HepG2 (cell line): ENCODE data around the gene CFAP46.

Experiments used
- ASH2L ChIP-seq: fragments of 300-600, 200-600 bp; sonication (generic); IDR thresholded peaks from 2 replicates; pipeline ENCODE4 v1.7.0; 2017; ENCODE audit warnings: low read depth, mild to moderate bottlenecking, moderate library complexity, mixed read lengths, low read length; ENCODE audit not compliant: insufficient read length
- BRCA1 ChIP-seq: sonication (generic); formaldehyde crosslinking; IDR thresholded peaks from 2 replicates; pipeline ENCODE4 v1.4.0; 2020; ENCODE audit warnings: missing genetic modification reagents
- FOXK2 ChIP-seq: fragments of 450-650 bp; IDR thresholded peaks from 2 replicates; pipeline ENCODE4 v1.6.1; 2016
- FOXP1 ChIP-seq, 2 experiments: fragments of 450-650 bp in 1 of 2; IDR thresholded peaks; 2 replicates each; pipeline ENCODE4 v1.6.1; 2017 to 2018; ENCODE audit warnings: antibody characterized with exemption in 1 of 2
- NR2F1 ChIP-seq, 2 experiments: fragments of 450-650 bp in 1 of 2; formaldehyde crosslinking in 1 of 2; IDR thresholded peaks; 2 replicates each; pipeline versions ENCODE4 v1.5.0 to v1.6.1; 2016 to 2020; ENCODE audit warnings: mild to moderate bottlenecking in 1 of 2, missing compliant biosample characterization in 1 of 2, missing genetic modification reagents in 1 of 2, moderate library complexity in 1 of 2
- POLR2AphosphoS5 ChIP-seq: IDR thresholded peaks from 2 replicates; pipeline ENCODE4 v1.6.1; 2012; ENCODE audit warnings: low read depth, low read length
- ZBTB1 ChIP-seq: sonication (generic); formaldehyde crosslinking; IDR thresholded peaks from 2 replicates; pipeline ENCODE4 v1.4.0; 2020; ENCODE audit warnings: missing genetic modification reagents, borderline replicate concordance
- ZNF121 ChIP-seq: sonication (generic); formaldehyde crosslinking; IDR thresholded peaks from 2 replicates; pipeline ENCODE4 v1.5.0; 2020; ENCODE audit warnings: mild to moderate bottlenecking, missing genetic modification reagents
- TF ChIP-seq, protein P1 (sequence below): sonication (generic); formaldehyde crosslinking; IDR thresholded peaks from 2 replicates; pipeline ENCODE4 v1.4.0; 2020; ENCODE audit warnings: mild to moderate bottlenecking, missing genetic modification reagents
- TF ChIP-seq, protein P2 (sequence below): fragments of 450-650 bp; IDR thresholded peaks from 2 replicates; pipeline ENCODE4 v1.6.1; 2017
- TF ChIP-seq, protein P3 (sequence below): sonication (generic); formaldehyde crosslinking; IDR thresholded peaks from 2 replicates; pipeline ENCODE4 v1.4.0; 2020; ENCODE audit warnings: missing genetic modification reagents

DNA sequence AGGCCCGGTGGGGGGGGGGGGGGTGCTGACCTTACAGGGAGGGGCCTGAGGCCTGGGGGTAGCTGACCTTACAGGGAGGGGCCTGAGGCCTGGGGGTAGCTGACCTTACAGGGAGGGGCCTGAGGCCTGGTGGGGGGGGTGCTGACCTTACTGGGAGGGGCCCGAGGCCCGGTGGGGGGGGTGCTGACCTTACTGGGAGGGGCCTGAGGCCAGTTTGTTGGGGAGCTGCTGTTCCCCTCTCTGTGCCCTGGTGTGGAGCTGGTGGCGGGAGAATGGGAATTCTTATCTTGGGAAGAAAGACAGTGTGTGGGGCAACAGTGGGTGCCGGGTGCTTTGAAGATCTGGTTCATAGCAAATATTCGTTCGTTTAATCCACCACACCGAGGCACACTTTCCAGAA, 46.6 kb upstream of the CFAP46 start:
- no peak for TF ChIP-seq POLR2AphosphoS5
- TF ChIP-seq, protein P1, sequence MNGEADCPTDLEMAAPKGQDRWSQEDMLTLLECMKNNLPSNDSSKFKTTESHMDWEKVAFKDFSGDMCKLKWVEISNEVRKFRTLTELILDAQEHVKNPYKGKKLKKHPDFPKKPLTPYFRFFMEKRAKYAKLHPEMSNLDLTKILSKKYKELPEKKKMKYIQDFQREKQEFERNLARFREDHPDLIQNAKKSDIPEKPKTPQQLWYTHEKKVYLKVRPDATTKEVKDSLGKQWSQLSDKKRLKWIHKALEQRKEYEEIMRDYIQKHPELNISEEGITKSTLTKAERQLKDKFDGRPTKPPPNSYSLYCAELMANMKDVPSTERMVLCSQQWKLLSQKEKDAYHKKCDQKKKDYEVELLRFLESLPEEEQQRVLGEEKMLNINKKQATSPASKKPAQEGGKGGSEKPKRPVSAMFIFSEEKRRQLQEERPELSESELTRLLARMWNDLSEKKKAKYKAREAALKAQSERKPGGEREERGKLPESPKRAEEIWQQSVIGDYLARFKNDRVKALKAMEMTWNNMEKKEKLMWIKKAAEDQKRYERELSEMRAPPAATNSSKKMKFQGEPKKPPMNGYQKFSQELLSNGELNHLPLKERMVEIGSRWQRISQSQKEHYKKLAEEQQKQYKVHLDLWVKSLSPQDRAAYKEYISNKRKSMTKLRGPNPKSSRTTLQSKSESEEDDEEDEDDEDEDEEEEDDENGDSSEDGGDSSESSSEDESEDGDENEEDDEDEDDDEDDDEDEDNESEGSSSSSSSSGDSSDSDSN (CRISPR knock-in tag) = no peak
- TF ChIP-seq NR2F1 (CRISPR knock-in tag; IDR thresholded peaks at IDR 0.05) = no peak
- TF ChIP-seq ZNF121 (CRISPR knock-in tag) = no peak
- no peak for TF ChIP-seq FOXP1 (IDR thresholded peaks at IDR 0.05)
- no peak for TF ChIP-seq FOXP1 (CRISPR knock-in tag; IDR thresholded peaks at IDR 0.05)
- TF ChIP-seq, protein P2, sequence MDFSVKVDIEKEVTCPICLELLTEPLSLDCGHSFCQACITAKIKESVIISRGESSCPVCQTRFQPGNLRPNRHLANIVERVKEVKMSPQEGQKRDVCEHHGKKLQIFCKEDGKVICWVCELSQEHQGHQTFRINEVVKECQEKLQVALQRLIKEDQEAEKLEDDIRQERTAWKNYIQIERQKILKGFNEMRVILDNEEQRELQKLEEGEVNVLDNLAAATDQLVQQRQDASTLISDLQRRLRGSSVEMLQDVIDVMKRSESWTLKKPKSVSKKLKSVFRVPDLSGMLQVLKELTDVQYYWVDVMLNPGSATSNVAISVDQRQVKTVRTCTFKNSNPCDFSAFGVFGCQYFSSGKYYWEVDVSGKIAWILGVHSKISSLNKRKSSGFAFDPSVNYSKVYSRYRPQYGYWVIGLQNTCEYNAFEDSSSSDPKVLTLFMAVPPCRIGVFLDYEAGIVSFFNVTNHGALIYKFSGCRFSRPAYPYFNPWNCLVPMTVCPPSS = no peak
- TF ChIP-seq, protein P3, sequence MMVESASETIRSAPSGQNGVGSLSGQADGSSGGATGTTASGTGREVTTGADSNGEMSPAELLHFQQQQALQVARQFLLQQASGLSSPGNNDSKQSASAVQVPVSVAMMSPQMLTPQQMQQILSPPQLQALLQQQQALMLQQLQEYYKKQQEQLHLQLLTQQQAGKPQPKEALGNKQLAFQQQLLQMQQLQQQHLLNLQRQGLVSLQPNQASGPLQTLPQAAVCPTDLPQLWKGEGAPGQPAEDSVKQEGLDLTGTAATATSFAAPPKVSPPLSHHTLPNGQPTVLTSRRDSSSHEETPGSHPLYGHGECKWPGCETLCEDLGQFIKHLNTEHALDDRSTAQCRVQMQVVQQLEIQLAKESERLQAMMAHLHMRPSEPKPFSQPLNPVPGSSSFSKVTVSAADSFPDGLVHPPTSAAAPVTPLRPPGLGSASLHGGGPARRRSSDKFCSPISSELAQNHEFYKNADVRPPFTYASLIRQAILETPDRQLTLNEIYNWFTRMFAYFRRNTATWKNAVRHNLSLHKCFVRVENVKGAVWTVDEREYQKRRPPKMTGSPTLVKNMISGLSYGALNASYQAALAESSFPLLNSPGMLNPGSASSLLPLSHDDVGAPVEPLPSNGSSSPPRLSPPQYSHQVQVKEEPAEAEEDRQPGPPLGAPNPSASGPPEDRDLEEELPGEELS (CRISPR knock-in tag) = no peak
- TF ChIP-seq ZBTB1 (CRISPR knock-in tag) = no peak
- TF ChIP-seq FOXK2 = no peak
- no peak for TF ChIP-seq ASH2L
- no peak for TF ChIP-seq BRCA1 (CRISPR knock-in tag)
